GM23248 (cell line): ENCODE results near the gene FKBP1A. TPM values are rescaled to one million over a fixed set of nuclear protein-coding genes. Genes with fewer than 3 reads are reported as not detected.

ENCODE experiments used
- DNase-seq: peaks from one replicate; pipeline ENCODE4 v3.0.0-alpha.2; 2015
- H2AFZ ChIP-seq: fragments of 200-600 bp; sonication (generic); 2 replicates; pipeline ENCODE4 v1.6.1; 2016; ENCODE audit warnings: antibody characterized with exemption
- H3F3A ChIP-seq: fragments of 200-600 bp; sonication (generic); 2 replicates; pipeline ENCODE4 v1.6.1; 2016; ENCODE audit warnings: mild to moderate bottlenecking, antibody characterized with exemption, mixed run types; ENCODE audit not compliant: insufficient read depth
- H3K27ac ChIP-seq: fragments of 200-600 bp; sonication (generic); 2 replicates; pipeline ENCODE4 v1.5.1; 2016; ENCODE audit warnings: mild to moderate bottlenecking
- H3K27me3 ChIP-seq: fragments of 200-600 bp; sonication (generic); replicated peaks from 2 replicates; pipeline ENCODE4 v1.6.1; 2016; ENCODE audit warnings: mild to moderate bottlenecking; ENCODE audit not compliant: insufficient read depth
- H3K36me3 ChIP-seq: fragments of 200-600 bp; sonication (generic); 2 replicates; pipeline ENCODE4 v1.6.1; 2016; ENCODE audit warnings: low read depth, mild to moderate bottlenecking
- H3K4me1 ChIP-seq: fragments of 200-600 bp; sonication (generic); 2 replicates; pipeline ENCODE4 v1.6.1; 2016; ENCODE audit warnings: mild to moderate bottlenecking; ENCODE audit not compliant: insufficient read depth
- H3K4me2 ChIP-seq: fragments of 200-600 bp; sonication (generic); one replicate; pipeline ENCODE4 v1.6.1; 2016; ENCODE audit warnings: mild to moderate bottlenecking; ENCODE audit not compliant: unreplicated experiment
- H3K4me3 ChIP-seq: fragments of 200-600 bp; sonication (generic); 2 replicates; pipeline ENCODE4 v1.5.1; 2016; ENCODE audit warnings: mild to moderate bottlenecking
- H3K79me2 ChIP-seq: fragments of 200-600 bp; sonication (generic); 2 replicates; pipeline ENCODE4 v1.6.1; 2016; ENCODE audit warnings: mild to moderate bottlenecking; ENCODE audit not compliant: insufficient read depth
- H3K9ac ChIP-seq: fragments of 200-600 bp; sonication (generic); 2 replicates; pipeline ENCODE4 v1.6.1; 2016; ENCODE audit warnings: mild to moderate bottlenecking
- H3K9me2 ChIP-seq: fragments of 200-600 bp; sonication (generic); 2 replicates; pipeline ENCODE4 v1.6.1; 2016; ENCODE audit warnings: mixed run types, mild to moderate bottlenecking, moderate library complexity; ENCODE audit not compliant: insufficient read depth
- H3K9me3 ChIP-seq: fragments of 200-600 bp; sonication (generic); one replicate; pipeline ENCODE4 v1.6.1; 2017; ENCODE audit warnings: low read depth
- H4K20me1 ChIP-seq: fragments of 200-600 bp; sonication (generic); 2 replicates; pipeline ENCODE4 v1.6.0; 2016; ENCODE audit not compliant: insufficient read depth
- EZH2 ChIP-seq: fragments of 200-600 bp; sonication (generic); IDR thresholded peaks from 2 replicates; pipeline ENCODE4 v1.6.1; 2018; ENCODE audit warnings: antibody characterized with exemption, mild to moderate bottlenecking; ENCODE audit not compliant: insufficient read depth, poor library complexity, severe bottlenecking
- EZH2phosphoT487 ChIP-seq: fragments of 200-600 bp; sonication (generic); IDR thresholded peaks from 2 replicates; pipeline ENCODE4 v1.6.1; 2018; ENCODE audit warnings: antibody characterized with exemption, moderate library complexity, mild to moderate bottlenecking, low read depth; ENCODE audit not compliant: insufficient read depth
- WGBS, 2 experiments: methylation state at CpG; one replicate each; pipeline ENCODE4 v1.1.6; 2015 to 2017; ENCODE audit warnings: low lambda C conversion rate in 2 of 2, low coverage in 1 of 2; ENCODE audit errors: missing lambda C conversion rate in 2 of 2; 5-methylcytosine and 5-hydroxymethylcytosine counted together
- in situ Hi-C: fragments of 300-500 bp; cut with MboI; formaldehyde crosslinking; loops from 2 replicates; pipeline ENCODE4 v1.15.0; 2020
- polyA plus RNA-seq: library from polyadenylated mRNA; unstranded; fragments of >200 nt; fragmentation: Nextera tagmentation; extraction: Ambion mirVana; gene quantifications from 2 replicates; pipeline ENCODE4 v1.2.1, GENCODE V29; 2016
- total RNA-seq: library from RNA; depleted of rRNA; stranded (reverse); fragments of >200 nt; shearing (Covaris generic); gene quantifications from 2 replicates; pipeline ENCODE4 v1.2.3, GENCODE V29; 2014

Gene FKBP1A
- total and polyA plus RNA-seq, 2 experiments from 2014 or later: 162 to 844 TPM

DNA sequence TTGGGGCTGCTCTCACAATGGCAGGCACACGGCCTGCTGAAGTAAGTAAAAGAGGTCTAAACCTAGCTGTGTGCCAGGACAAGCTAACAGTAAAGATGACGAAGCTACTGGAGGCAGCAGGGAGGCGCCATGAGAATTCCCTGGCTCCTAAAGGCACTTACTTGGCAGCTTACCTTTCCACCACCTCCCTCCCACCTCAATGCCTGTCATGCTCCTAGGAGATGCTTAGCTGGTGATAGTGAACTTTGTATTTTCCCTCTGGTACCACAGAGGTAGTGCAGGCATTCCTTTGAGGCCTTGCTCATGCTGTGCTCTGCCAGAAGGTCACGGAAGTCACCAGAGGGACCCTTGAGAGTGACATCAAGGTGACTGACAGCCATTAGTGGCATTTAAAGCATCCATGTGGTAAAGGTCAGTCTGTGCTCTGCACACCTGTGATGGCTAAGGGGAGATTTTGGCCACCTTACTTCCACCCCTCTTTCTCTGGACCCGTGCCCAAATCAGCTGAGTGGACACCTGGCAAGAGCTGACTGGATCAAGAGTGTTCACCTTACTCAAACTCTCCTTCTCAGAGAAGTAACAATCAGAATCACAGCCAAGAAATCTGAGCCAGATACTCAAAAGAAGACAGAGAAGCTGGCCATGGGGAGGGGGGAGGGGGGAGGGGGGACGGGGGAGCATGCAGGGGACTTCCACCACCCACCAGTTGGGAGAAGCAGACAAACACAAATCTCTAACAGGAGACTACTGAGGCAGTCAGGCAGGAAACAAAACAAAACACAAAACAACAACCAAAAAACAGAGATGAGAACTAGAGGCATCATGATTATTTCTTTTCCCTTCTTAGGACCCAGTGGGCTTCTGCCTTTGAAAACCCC is 2.9 kb downstream of the FKBP1A start:
- H3K27ac ChIP-seq: peak overlapping the region; percentile 32; the same call in 1 of the 2 replicates
- H3K9me3 ChIP-seq: no peaks in the 10 kb centered on the region
- in situ Hi-C loops: no loop called here
- peaks cover 3% of the 10 kb centered on the region; the same call in 1 of the 2 replicates for H4K20me1 ChIP-seq
- H3K27me3 ChIP-seq: no peaks in the 10 kb centered on the region
- H3F3A ChIP-seq: 0 out of 2 replicates have a peak, but pooled peaks cover 4% of the 10 kb centered on the region
- 62 to 65% methylated on average over 5 to 6 of the region's 6 CpGs for WGBS, 2 experiments
- H3K79me2 ChIP-seq: peaks cover 84% of the 10 kb centered on the region
- H3K9ac ChIP-seq: peak overlapping the region; percentile 85; the same call in 1 of the 2 replicates
- H3K9me2 ChIP-seq: no peaks in the 10 kb centered on the region
- peak; percentile 47 for DNase-seq
- H3K4me2 ChIP-seq: peak overlapping the region; percentile 97
- H2AFZ ChIP-seq: no peak overlapping the region
- peak overlapping the region; percentile 91; the same call in 1 of the 2 replicates for H3K4me3 ChIP-seq
- H3K36me3 ChIP-seq: no peaks in the 10 kb centered on the region
- no peak for TF ChIP-seq EZH2phosphoT487
- H3K4me1 ChIP-seq: peaks cover 29% of the 10 kb centered on the region

DNA sequence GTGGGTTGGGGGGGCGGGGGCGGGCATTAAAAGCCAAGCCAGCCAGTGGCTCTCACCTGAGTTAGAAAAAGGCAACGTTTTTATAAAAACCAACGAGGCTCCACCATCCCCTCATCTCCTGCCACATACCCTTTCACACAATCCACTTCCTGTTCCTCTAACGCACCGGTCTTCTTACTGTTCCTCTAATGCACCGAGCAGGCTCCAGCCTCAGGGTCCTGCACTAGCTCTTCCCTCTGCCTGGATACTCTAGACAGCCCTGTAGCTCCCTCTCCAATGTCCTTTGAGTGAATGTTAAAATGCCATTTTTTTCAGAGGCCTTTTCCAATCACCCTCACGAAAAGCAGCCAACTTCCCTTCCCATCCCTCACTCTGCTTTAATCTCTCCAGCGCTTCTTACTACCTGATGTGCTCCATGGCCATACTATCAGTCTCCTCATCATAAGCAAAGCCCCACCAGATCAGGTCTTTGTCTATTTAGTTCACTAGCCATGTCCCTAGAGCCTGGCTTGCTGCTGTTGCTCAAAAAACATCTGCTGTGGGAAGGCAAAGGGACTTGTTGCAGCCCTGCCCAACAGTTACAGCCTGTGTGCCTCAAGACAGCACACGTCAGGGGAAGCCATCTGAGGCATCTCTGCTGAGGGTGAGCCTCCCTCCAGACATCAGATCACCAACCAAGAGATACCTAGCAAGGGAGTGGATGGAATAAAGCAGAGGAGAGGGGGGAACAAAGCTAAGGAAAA is 3.9 kb downstream of the FKBP1A start:
- H3F3A ChIP-seq: peaks cover 11% of the 10 kb centered on the region; the same call in 1 of the 2 replicates
- H3K4me1 ChIP-seq: peaks cover 32% of the 10 kb centered on the region
- 0 out of 2 replicates have a peak overlapping the region, but pooled peaks have one; percentile 1 for H3K9ac ChIP-seq
- H3K27me3 ChIP-seq: no peaks in the 10 kb centered on the region
- H3K9me3 ChIP-seq: no peaks in the 10 kb centered on the region
- no peak for TF ChIP-seq EZH2
- TF ChIP-seq EZH2phosphoT487: no peak
- DNase-seq: peak; percentile 40
- H3K4me3 ChIP-seq: no peak overlapping the region
- H3K36me3 ChIP-seq: no peaks in the 10 kb centered on the region
- WGBS, 2 experiments: 75 to 80% methylated on average over 8 to 10 of the region's 10 CpGs
- no peaks in the 10 kb centered on the region for H3K9me2 ChIP-seq
- no peak overlapping the region for H2AFZ ChIP-seq
- peak overlapping the region; percentile 32 for H3K27ac ChIP-seq
- H4K20me1 ChIP-seq: peaks cover 3% of the 10 kb centered on the region; the same call in 1 of the 2 replicates
- H3K79me2 ChIP-seq: peaks cover 95% of the 10 kb centered on the region
- in situ Hi-C loops: no loop called here
- peak overlapping the region; percentile 16 for H3K4me2 ChIP-seq

DNA sequence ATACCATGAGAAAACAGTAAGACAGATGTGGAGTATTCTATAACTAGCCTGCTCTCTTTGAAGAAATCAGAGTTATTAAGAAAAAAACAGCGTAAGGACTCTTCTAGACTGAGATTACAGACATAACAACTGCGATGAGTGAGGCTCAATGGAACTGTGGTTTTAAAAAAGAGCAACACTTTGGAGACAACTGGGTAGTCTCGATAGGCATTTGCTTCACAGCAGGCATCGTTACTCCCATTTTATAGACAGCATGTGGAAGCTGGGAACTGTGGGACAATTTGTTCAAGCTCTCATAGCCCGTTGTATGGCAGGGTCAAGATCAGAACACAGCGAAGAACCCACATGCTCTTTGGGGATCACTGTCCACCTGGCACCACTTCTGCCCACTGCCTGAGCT is 4.6 kb downstream of the FKBP1A start:
- Histone ChIP-seq H3K27me3 (no peaks in the 10 kb centered on the region), H3K36me3 (no peaks in the 10 kb centered on the region), H3K9me3 (no peaks in the 10 kb centered on the region), H3K9me2 (no peaks in the 10 kb centered on the region), H3K4me3 (no peak overlapping the region), H3F3A (peaks cover 16% of the 10 kb centered on the region), H2AFZ (no peak overlapping the region), H4K20me1 (peaks cover 4% of the 10 kb centered on the region; the same call in 1 of the 2 replicates), H3K9ac (no peak overlapping the region), H3K4me1 (peaks cover 33% of the 10 kb centered on the region), H3K27ac (no peak overlapping the region), H3K79me2 (peaks cover 97% of the 10 kb centered on the region), H3K4me2 (no peak overlapping the region)
- in situ Hi-C loops: no loop called here
- 65 to 69% methylated on average over 6 of the region's 6 CpGs for whole genome bisulfite sequencing, 2 experiments
- TF ChIP-seq EZH2: no peak
- no peak for TF ChIP-seq EZH2phosphoT487
- DNase-seq: no peak

DNA sequence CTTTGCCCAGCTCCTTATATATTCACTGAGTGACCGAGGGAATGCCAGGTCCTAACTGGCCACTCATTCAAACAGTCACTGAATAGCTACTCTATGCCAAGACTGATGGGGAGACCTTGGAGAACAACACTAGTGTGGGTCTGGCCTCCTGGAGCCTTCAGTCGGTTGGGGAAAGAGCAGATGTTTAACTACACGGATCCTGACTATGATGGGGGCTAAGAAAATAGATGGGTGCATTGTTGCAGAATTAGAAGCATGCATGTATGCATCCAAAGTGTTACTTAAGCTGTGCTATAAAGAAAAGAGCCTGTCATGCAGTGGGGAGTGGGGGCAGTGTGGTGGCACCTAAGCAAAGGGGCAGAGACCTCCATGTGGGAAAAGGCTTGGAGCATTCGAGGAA is 6.5 kb downstream of the FKBP1A start:
- no peak for TF ChIP-seq EZH2phosphoT487
- TF ChIP-seq EZH2: no peak
- DNase-seq: no peak
- in situ Hi-C loops: no loop called here
- peaks cover 31% of the 10 kb centered on the region for H3F3A ChIP-seq
- H4K20me1 ChIP-seq: peaks cover 21% of the 10 kb centered on the region; the same call in 1 of the 2 replicates
- no peak overlapping the region for H3K4me3 ChIP-seq
- no peak overlapping the region for H3K9ac ChIP-seq
- H3K4me2 ChIP-seq: no peak overlapping the region
- peaks cover 45% of the 10 kb centered on the region for H3K4me1 ChIP-seq
- no peaks in the 10 kb centered on the region for H3K9me3 ChIP-seq
- H3K9me2 ChIP-seq: no peaks in the 10 kb centered on the region
- H3K27ac ChIP-seq: no peak overlapping the region
- 74 to 77% methylated on average over 4 of the region's 4 CpGs for WGBS, 2 experiments
- no peak overlapping the region for H2AFZ ChIP-seq
- peaks cover 3% of the 10 kb centered on the region; the same call in 1 of the 2 replicates for H3K36me3 ChIP-seq
- no peaks in the 10 kb centered on the region for H3K27me3 ChIP-seq
- H3K79me2 ChIP-seq: peaks cover 100% of the 10 kb centered on the region
